GM23248 (cell line): ENCODE results near the gene MAML3. TPM values are rescaled to one million over a fixed set of nuclear protein-coding genes. Genes with fewer than 3 reads are reported as not detected.

Experiments
- DNase-seq: peaks from one replicate; pipeline ENCODE4 v3.0.0-alpha.2; 2015
- H2AFZ ChIP-seq: fragments of 200-600 bp; sonication (generic); 2 replicates; pipeline ENCODE4 v1.6.1; 2016; ENCODE audit warnings: antibody characterized with exemption
- H3F3A ChIP-seq: fragments of 200-600 bp; sonication (generic); 2 replicates; pipeline ENCODE4 v1.6.1; 2016; ENCODE audit warnings: mild to moderate bottlenecking, antibody characterized with exemption, mixed run types; ENCODE audit not compliant: insufficient read depth
- H3K27ac ChIP-seq: fragments of 200-600 bp; sonication (generic); 2 replicates; pipeline ENCODE4 v1.5.1; 2016; ENCODE audit warnings: mild to moderate bottlenecking
- H3K27me3 ChIP-seq: fragments of 200-600 bp; sonication (generic); replicated peaks from 2 replicates; pipeline ENCODE4 v1.6.1; 2016; ENCODE audit warnings: mild to moderate bottlenecking; ENCODE audit not compliant: insufficient read depth
- H3K36me3 ChIP-seq: fragments of 200-600 bp; sonication (generic); 2 replicates; pipeline ENCODE4 v1.6.1; 2016; ENCODE audit warnings: low read depth, mild to moderate bottlenecking
- H3K4me1 ChIP-seq: fragments of 200-600 bp; sonication (generic); 2 replicates; pipeline ENCODE4 v1.6.1; 2016; ENCODE audit warnings: mild to moderate bottlenecking; ENCODE audit not compliant: insufficient read depth
- H3K4me2 ChIP-seq: fragments of 200-600 bp; sonication (generic); one replicate; pipeline ENCODE4 v1.6.1; 2016; ENCODE audit warnings: mild to moderate bottlenecking; ENCODE audit not compliant: unreplicated experiment
- H3K4me3 ChIP-seq: fragments of 200-600 bp; sonication (generic); 2 replicates; pipeline ENCODE4 v1.5.1; 2016; ENCODE audit warnings: mild to moderate bottlenecking
- H3K79me2 ChIP-seq: fragments of 200-600 bp; sonication (generic); 2 replicates; pipeline ENCODE4 v1.6.1; 2016; ENCODE audit warnings: mild to moderate bottlenecking; ENCODE audit not compliant: insufficient read depth
- H3K9ac ChIP-seq: fragments of 200-600 bp; sonication (generic); 2 replicates; pipeline ENCODE4 v1.6.1; 2016; ENCODE audit warnings: mild to moderate bottlenecking
- H3K9me2 ChIP-seq: fragments of 200-600 bp; sonication (generic); 2 replicates; pipeline ENCODE4 v1.6.1; 2016; ENCODE audit warnings: mixed run types, mild to moderate bottlenecking, moderate library complexity; ENCODE audit not compliant: insufficient read depth
- H3K9me3 ChIP-seq: fragments of 200-600 bp; sonication (generic); one replicate; pipeline ENCODE4 v1.6.1; 2017; ENCODE audit warnings: low read depth
- H4K20me1 ChIP-seq: fragments of 200-600 bp; sonication (generic); 2 replicates; pipeline ENCODE4 v1.6.0; 2016; ENCODE audit not compliant: insufficient read depth
- EZH2 ChIP-seq: fragments of 200-600 bp; sonication (generic); IDR thresholded peaks from 2 replicates; pipeline ENCODE4 v1.6.1; 2018; ENCODE audit warnings: antibody characterized with exemption, mild to moderate bottlenecking; ENCODE audit not compliant: insufficient read depth, poor library complexity, severe bottlenecking
- EZH2phosphoT487 ChIP-seq: fragments of 200-600 bp; sonication (generic); IDR thresholded peaks from 2 replicates; pipeline ENCODE4 v1.6.1; 2018; ENCODE audit warnings: antibody characterized with exemption, moderate library complexity, mild to moderate bottlenecking, low read depth; ENCODE audit not compliant: insufficient read depth
- WGBS, 2 experiments: methylation state at CpG; one replicate each; pipeline ENCODE4 v1.1.6; 2015 to 2017; ENCODE audit warnings: low lambda C conversion rate in 2 of 2, low coverage in 1 of 2; ENCODE audit errors: missing lambda C conversion rate in 2 of 2; 5-methylcytosine and 5-hydroxymethylcytosine counted together
- in situ Hi-C: fragments of 300-500 bp; cut with MboI; formaldehyde crosslinking; loops from 2 replicates; pipeline ENCODE4 v1.15.0; 2020
- polyA plus RNA-seq: library from polyadenylated mRNA; unstranded; fragments of >200 nt; fragmentation: Nextera tagmentation; extraction: Ambion mirVana; gene quantifications from 2 replicates; pipeline ENCODE4 v1.2.1, GENCODE V29; 2016
- total RNA-seq: library from RNA; depleted of rRNA; stranded (reverse); fragments of >200 nt; shearing (Covaris generic); gene quantifications from 2 replicates; pipeline ENCODE4 v1.2.3, GENCODE V29; 2014

MAML3 gene
- total and polyA plus RNA-seq, 2 experiments from 2014 or later: 0.96 to 1.5 TPM

- H3K9me2 ChIP-seq: no peaks in the 10 kb centered on the region
- in situ Hi-C loops: no loop called here
- peak overlapping the region; percentile 41 for H3K4me3 ChIP-seq
- H3K9me3 ChIP-seq: no peaks in the 10 kb centered on the region
- WGBS, 2 experiments: 34 to 39% methylated on average over 4 of the region's 4 CpGs
- peaks cover 13% of the 10 kb centered on the region for H3F3A ChIP-seq
- H3K4me1 ChIP-seq: peaks cover 23% of the 10 kb centered on the region
- DNase-seq: peak; percentile 34
- no peak overlapping the region for H3K27ac ChIP-seq
- peak overlapping the region; percentile 28; the same call in 1 of the 2 replicates for H3K9ac ChIP-seq
- H2AFZ ChIP-seq: peak overlapping the region; percentile 64
- no peaks in the 10 kb centered on the region for H3K79me2 ChIP-seq
- H3K27me3 ChIP-seq: no peaks in the 10 kb centered on the region
- no peak for TF ChIP-seq EZH2phosphoT487
- no peak for TF ChIP-seq EZH2
- H3K4me2 ChIP-seq: peak overlapping the region; percentile 61
- H4K20me1 ChIP-seq: no peaks in the 10 kb centered on the region
- H3K36me3 ChIP-seq: no peaks in the 10 kb centered on the region
Measured at GRCh38 chr4:139887376-139887802, 266.6 kb downstream of the MAML3 start.

GRCh38 chr4:139886798-139887197, 267.2 kb downstream of the MAML3 start:
- Histone ChIP-seq H3F3A (peaks cover 13% of the 10 kb centered on the region), H3K9me3 (no peaks in the 10 kb centered on the region), H3K9ac (peak overlapping the region; percentile 28; the same call in 1 of the 2 replicates), H3K9me2 (no peaks in the 10 kb centered on the region), H4K20me1 (no peaks in the 10 kb centered on the region), H3K79me2 (no peaks in the 10 kb centered on the region), H3K4me1 (peaks cover 23% of the 10 kb centered on the region), H3K27ac (no peak overlapping the region), H2AFZ (peak overlapping the region; percentile 64), H3K4me2 (peak overlapping the region; percentile 61), H3K27me3 (no peaks in the 10 kb centered on the region), H3K4me3 (peak overlapping the region; percentile 41), H3K36me3 (no peaks in the 10 kb centered on the region)
- no peak for TF ChIP-seq EZH2
- WGBS, 2 experiments: 68% methylated on average over 8 of the region's 8 CpGs
- DNase-seq: no peak
- in situ Hi-C loops: no loop called here

- no peaks in the 10 kb centered on the region for H4K20me1 ChIP-seq
- in situ Hi-C loops: no loop called here
- no peaks in the 10 kb centered on the region for H3F3A ChIP-seq
- no peaks in the 10 kb centered on the region for H3K9me3 ChIP-seq
- H3K9me2 ChIP-seq: no peaks in the 10 kb centered on the region
- no peaks in the 10 kb centered on the region for H3K27me3 ChIP-seq
- peaks cover 12% of the 10 kb centered on the region for H3K4me1 ChIP-seq
- no peaks in the 10 kb centered on the region for H3K79me2 ChIP-seq
- H2AFZ ChIP-seq: no peak overlapping the region
- no peaks in the 10 kb centered on the region for H3K36me3 ChIP-seq
- TF ChIP-seq EZH2: no peak
- TF ChIP-seq EZH2phosphoT487: no peak
- no peak overlapping the region for H3K4me2 ChIP-seq
- WGBS, 2 experiments: 93 to 97% methylated on average over 3 of the region's 3 CpGs
- no peak overlapping the region for H3K4me3 ChIP-seq
- no peak for DNase-seq
- no peak overlapping the region for H3K9ac ChIP-seq
- no peak overlapping the region for H3K27ac ChIP-seq
Measured at GRCh38 chr4:139884438-139884837, 269.5 kb downstream of the MAML3 start.

GRCh38 chr4:139880841-139881240, 273.1 kb downstream of the MAML3 start:
- WGBS, 2 experiments: 61 to 68% methylated on average over 5 of the region's 5 CpGs
- Histone ChIP-seq H4K20me1 (no peaks in the 10 kb centered on the region), H3K4me3 (no peak overlapping the region), H3K4me1 (no peaks in the 10 kb centered on the region), H3K9me3 (no peaks in the 10 kb centered on the region), H3K36me3 (no peaks in the 10 kb centered on the region), H3K4me2 (no peak overlapping the region), H3K27ac (no peak overlapping the region), H3F3A (no peaks in the 10 kb centered on the region), H3K79me2 (no peaks in the 10 kb centered on the region), H3K9ac (no peak overlapping the region), H2AFZ (no peak overlapping the region), H3K9me2 (no peaks in the 10 kb centered on the region), H3K27me3 (no peaks in the 10 kb centered on the region)
- no peak for DNase-seq
- in situ Hi-C loops: no loop called here
- TF ChIP-seq EZH2 (no peak), EZH2phosphoT487 (no peak)

GRCh38 chr4:139878050-139878449, 275.9 kb downstream of the MAML3 start:
- no peak overlapping the region for H3K27ac ChIP-seq
- no peaks in the 10 kb centered on the region for H3K36me3 ChIP-seq
- H3K4me3 ChIP-seq: no peak overlapping the region
- no peak overlapping the region for H3K9ac ChIP-seq
- no peaks in the 10 kb centered on the region for H4K20me1 ChIP-seq
- H3K9me3 ChIP-seq: no peaks in the 10 kb centered on the region
- no peak for DNase-seq
- in situ Hi-C loops: no loop called here
- 94 to 96% methylated on average over 9 of the region's 9 CpGs for WGBS, 2 experiments
- no peaks in the 10 kb centered on the region for H3K27me3 ChIP-seq
- no peaks in the 10 kb centered on the region for H3K9me2 ChIP-seq
- H3K4me2 ChIP-seq: no peak overlapping the region
- H3K4me1 ChIP-seq: peaks cover 5% of the 10 kb centered on the region
- 0 out of 2 replicates have a peak, but pooled peaks cover 5% of the 10 kb centered on the region for H3F3A ChIP-seq
- TF ChIP-seq EZH2phosphoT487 (no peak), EZH2 (no peak)
- H2AFZ ChIP-seq: no peak overlapping the region
- no peaks in the 10 kb centered on the region for H3K79me2 ChIP-seq
